Retinal pigment epithelial cell (primary cell): ENCODE data around the gene CPEB4.

ENCODE experiments used
- DNase-seq: peaks from one replicate; pipeline ENCODE4 v3.0.0-alpha.2; 2010; ENCODE audit warnings: low read depth
- H3K4me3 ChIP-seq: 2 replicates; pipeline ENCODE4 v1.5.1; 2011; ENCODE audit warnings: mild to moderate bottlenecking, low read length, control low read depth, moderate library complexity
- TF ChIP-seq, protein P1 (sequence below): conservative IDR thresholded peaks from 2 replicates; pipeline ENCODE4 v1.5.1; 2011; ENCODE audit warnings: low read depth, low read length, control low read depth, inconsistent platforms

CPEB4 gene

DNA sequence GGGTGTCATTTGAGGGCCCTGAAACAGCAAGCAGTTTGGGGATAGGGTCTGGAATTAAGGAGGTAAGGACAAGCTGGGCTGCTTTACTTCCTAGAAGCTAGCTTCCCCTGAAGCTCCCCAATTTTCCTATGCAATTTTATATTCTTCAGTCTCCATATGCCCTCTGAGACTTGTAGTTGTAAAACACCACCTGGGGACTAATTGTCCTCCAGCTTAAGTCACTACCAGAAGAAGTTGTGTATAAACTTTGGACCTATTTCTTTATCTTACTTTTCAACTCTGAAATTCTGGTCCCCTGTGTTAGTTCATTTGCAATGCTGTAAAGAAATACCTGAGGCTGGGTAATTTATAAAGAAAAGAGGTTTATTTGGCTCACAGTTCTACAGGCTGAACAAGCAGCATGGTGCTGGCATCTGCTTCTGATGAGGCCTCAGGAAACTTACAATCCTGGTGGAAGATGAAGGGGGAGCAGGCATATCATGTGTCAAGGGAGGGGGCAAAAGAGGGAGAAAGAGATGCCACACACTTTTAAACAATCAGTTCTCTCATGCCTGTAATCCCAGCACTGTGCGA, 41.1 kb upstream of the CPEB4 start:
- TF ChIP-seq, protein P1, sequence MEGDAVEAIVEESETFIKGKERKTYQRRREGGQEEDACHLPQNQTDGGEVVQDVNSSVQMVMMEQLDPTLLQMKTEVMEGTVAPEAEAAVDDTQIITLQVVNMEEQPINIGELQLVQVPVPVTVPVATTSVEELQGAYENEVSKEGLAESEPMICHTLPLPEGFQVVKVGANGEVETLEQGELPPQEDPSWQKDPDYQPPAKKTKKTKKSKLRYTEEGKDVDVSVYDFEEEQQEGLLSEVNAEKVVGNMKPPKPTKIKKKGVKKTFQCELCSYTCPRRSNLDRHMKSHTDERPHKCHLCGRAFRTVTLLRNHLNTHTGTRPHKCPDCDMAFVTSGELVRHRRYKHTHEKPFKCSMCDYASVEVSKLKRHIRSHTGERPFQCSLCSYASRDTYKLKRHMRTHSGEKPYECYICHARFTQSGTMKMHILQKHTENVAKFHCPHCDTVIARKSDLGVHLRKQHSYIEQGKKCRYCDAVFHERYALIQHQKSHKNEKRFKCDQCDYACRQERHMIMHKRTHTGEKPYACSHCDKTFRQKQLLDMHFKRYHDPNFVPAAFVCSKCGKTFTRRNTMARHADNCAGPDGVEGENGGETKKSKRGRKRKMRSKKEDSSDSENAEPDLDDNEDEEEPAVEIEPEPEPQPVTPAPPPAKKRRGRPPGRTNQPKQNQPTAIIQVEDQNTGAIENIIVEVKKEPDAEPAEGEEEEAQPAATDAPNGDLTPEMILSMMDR, result no peak
- DNase-seq, result no peak

DNA sequence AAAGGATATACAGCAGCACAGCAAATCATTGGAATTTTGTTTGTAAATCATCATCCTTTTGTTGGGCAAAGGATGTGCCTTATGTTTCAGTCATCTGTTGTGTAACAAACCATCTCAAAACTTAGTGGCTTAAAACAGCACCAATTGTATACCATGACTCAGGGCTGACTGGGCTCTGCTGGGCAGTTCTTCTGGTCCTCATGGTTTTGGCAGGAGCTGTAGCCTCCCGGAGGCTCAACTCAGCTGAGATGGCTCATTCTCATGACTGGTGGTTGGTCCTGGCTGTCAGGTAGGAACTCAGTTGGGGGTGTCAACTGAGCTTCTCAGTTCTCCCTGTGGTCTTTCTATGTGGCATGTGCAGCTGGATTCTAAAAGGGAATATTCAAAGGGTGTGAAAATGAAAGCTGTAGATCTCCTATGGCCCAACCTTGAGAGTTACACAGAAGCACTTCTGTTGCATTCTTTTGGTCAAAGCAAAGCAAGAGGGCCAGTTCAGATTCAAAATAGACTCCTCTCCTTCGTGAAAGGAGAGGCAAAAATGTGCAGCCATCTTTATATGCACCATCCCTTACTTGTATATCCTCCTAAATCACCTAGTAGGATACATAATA, 39.1 kb upstream of the CPEB4 start:
- no peak for DNase-seq
- no peak overlapping the region for H3K4me3 ChIP-seq
- TF ChIP-seq, protein P1, result no peak

More for the DNA sequence above, 41.1 kb upstream of the CPEB4 start:
- no peak overlapping the region for H3K4me3 ChIP-seq

DNA sequence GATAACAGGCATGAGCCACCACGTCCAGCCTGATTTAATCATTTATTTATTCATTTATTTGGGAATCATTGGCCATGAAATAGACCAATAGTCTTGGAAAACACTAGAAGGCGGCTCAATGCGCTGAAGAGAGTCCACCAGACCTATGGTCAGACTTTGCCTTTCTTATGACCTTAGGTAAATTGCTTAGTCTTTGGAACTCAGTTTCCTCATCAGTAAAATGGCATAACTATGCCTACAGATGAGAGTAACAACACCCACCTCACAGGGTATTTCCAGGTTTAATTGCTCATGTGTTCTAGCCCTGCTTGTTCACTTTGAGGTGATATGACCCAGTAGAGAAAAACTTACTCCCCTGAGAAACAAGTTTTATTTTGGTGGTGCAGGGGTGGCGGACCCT, 38.2 kb upstream of the CPEB4 start:
- TF ChIP-seq, protein P1, result no peak
- DNase-seq, result no peak
- no peak overlapping the region for H3K4me3 ChIP-seq

DNA sequence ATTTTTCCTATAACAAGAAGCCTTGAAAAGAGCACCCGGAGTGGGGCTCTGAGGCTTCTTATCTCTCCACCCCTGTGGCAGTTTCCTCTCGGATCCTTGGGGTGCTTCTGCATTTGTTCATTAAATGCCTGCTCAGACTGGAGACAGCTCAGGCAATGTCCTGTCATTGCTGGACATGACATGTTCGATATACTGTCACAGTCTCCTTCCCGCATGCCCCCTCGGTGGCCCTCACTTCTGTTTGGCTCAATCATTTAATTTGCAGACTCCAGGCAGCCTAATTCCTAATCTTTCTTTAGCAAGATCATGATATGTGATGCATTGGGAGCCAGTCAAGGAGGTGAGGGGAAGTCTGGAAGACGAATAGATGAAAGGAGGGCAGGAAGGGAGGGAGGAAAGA, 37.5 kb upstream of the CPEB4 start:
- TF ChIP-seq, protein P1, result no peak
- H3K4me3 ChIP-seq, result no peak overlapping the region
- DNase-seq, result no peak

DNA sequence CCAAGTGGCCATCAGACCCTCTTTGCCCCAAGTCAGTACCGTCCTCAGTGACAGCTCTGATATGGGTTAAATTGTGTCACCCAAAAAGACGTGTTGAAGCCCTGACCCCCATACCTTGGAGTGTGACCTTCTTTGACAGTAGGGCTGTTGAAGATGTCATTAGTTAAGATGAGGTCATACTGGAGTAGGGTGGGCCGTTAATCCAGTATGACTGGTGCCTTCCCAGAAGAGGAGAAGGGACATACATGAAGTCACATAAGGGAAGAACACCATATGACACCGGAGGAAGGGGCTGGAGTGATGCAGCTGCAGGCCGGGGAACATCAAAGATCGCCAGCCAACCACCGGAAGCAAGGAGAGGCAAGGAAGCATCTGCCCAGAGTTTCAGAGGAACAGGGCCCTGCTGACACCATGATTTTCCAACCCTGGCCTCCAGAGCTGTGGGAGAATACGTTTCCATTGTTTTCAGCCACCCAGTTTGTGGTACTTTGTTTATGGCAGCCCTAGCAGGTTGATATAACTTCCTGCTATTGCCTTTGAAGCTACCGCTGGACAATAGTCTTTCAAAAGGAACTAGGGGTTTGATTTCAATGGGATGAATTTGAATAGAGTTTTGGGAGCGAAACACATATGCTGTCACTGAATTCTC, 36.4 kb upstream of the CPEB4 start:
- H3K4me3 ChIP-seq, result no peak overlapping the region
- TF ChIP-seq, protein P1, result no peak
- no peak for DNase-seq

DNA sequence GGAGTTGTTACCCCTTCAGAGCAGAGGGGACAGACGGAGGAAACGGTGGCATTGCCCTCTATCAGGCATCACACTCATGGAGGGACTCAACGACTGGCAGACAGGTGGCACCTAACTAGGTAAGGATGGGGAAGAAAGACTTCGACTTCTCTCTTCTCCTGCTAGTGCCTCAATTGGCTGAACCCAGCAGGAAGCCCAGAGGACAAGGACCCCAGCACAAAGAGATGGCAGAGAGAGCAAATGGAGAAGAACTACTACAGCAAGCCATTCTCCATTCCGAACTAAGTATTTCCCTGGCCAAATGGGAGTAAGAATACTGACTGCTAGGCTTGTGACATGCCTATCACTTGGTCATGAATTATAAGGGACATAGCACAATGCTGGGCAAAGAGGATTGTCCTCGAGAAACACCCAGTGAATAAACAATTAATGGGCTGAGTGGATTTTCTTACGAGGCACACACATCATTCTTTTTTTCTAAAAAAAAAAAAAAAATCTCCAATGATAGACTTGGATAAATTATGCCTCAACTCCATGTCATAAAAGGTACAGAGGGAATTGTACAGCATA, 35.3 kb upstream of the CPEB4 start:
- DNase-seq, result no peak
- TF ChIP-seq, protein P1, result no peak

More for the DNA sequence above, 35.3 kb upstream of the CPEB4 start:
- no peak overlapping the region for H3K4me3 ChIP-seq
